Subcutaneous abdominal adipose tissue (tissue), 5 donors: ENCODE measurements around the gene ERH.

ENCODE experiments used
- H3K27ac ChIP-seq: one replicate; pipeline ENCODE4 v1.7.0; 2013; ENCODE audit warnings: low read depth, mild to moderate bottlenecking, inconsistent platforms, low read length, moderate library complexity
- H3K27me3 ChIP-seq, 5 donors: one replicate each; pipeline ENCODE4 v1.7.0; 2013; ENCODE audit warnings: low read length in 5 of 5, inconsistent platforms in 1 of 5; ENCODE audit not compliant: control insufficient read depth in 5 of 5, insufficient read depth in 4 of 5
- H3K36me3 ChIP-seq, 5 donors: one replicate each; pipeline ENCODE4 v1.7.0; 2013; ENCODE audit warnings: low read length in 5 of 5; ENCODE audit not compliant: control insufficient read depth in 5 of 5, insufficient read depth in 5 of 5
- H3K4me1 ChIP-seq, 5 donors: one replicate each; pipeline ENCODE4 v1.7.0; 2013; ENCODE audit warnings: low read length in 5 of 5, mild to moderate bottlenecking in 3 of 5, moderate library complexity in 1 of 5; ENCODE audit not compliant: control insufficient read depth in 5 of 5, insufficient read depth in 5 of 5
- H3K4me3 ChIP-seq, 5 donors: one replicate each; pipeline ENCODE4 v1.7.0; 2013; ENCODE audit warnings: low read length in 5 of 5, low read depth in 1 of 5
- H3K9ac ChIP-seq, 5 donors: one replicate each; pipeline ENCODE4 v1.7.0; 2013; ENCODE audit warnings: low read length in 5 of 5, mild to moderate bottlenecking in 4 of 5, moderate library complexity in 3 of 5
- H3K9me3 ChIP-seq, 5 donors: one replicate each; pipeline ENCODE4 v1.7.0; 2013; ENCODE audit warnings: low read length in 5 of 5; ENCODE audit not compliant: control insufficient read depth in 5 of 5
- donor health status: healthy.
- donor health status: healthy.
- donor health status: healthy.
- donor health status: healthy.
- donor health status: healthy.

Gene ERH

GRCh38 chr14:69337984-69338383 lies 60.1 kb downstream of the ERH start:
- H3K27ac ChIP-seq = no peak overlapping the region
- H3K27me3 ChIP-seq = peaks cover 0 to 4% (median 1%) of the 10 kb centered on the region in 5 donors
- H3K4me1 ChIP-seq = no peaks in the 10 kb centered on the region
- H3K9me3 ChIP-seq = no peaks in the 10 kb centered on the region
- H3K36me3 ChIP-seq = peaks cover 0 to 3% (median 0%) of the 10 kb centered on the region in 5 donors
- H3K4me3 ChIP-seq = no peak overlapping the region
- no peak overlapping the region for H3K9ac ChIP-seq

GRCh38 chr14:69335371-69335771 lies 62.7 kb downstream of the ERH start:
- Histone ChIP-seq H3K36me3 (peaks cover 0 to 3% (median 0%) of the 10 kb centered on the region in 5 donors), H3K27ac (no peak overlapping the region), H3K9me3 (no peaks in the 10 kb centered on the region), H3K4me1 (no peaks in the 10 kb centered on the region), H3K9ac (no peak overlapping the region), H3K27me3 (peaks cover 0 to 4% (median 0%) of the 10 kb centered on the region in 5 donors), H3K4me3 (no peak overlapping the region)

- Histone ChIP-seq H3K36me3 (peaks cover 0 to 2% (median 0%) of the 10 kb centered on the region in 5 donors), H3K27me3 (peaks cover 0 to 4% (median 0%) of the 10 kb centered on the region in 5 donors), H3K9me3 (no peaks in the 10 kb centered on the region), H3K4me3 (no peak overlapping the region), H3K4me1 (no peaks in the 10 kb centered on the region), H3K27ac (no peak overlapping the region), H3K9ac (no peak overlapping the region)
Observed at GRCh38 chr14:69334576-69334975, 63.5 kb downstream of the ERH start.

GRCh38 chr14:69333791-69334337 lies 64.2 kb downstream of the ERH start:
- no peak overlapping the region for H3K27ac ChIP-seq
- no peaks in the 10 kb centered on the region for H3K36me3 ChIP-seq
- H3K9ac ChIP-seq = no peak overlapping the region

GRCh38 chr14:69332782-69333395 lies 65.2 kb downstream of the ERH start:
- Histone ChIP-seq H3K27me3 (peaks cover 0 to 4% (median 0%) of the 10 kb centered on the region in 5 donors), H3K36me3 (peaks cover 0 to 3% (median 0%) of the 10 kb centered on the region in 5 donors), H3K4me3 (no peak overlapping the region), H3K27ac (no peak overlapping the region), H3K9ac (no peak overlapping the region), H3K4me1 (no peaks in the 10 kb centered on the region), H3K9me3 (no peaks in the 10 kb centered on the region)

More at GRCh38 chr14:69333791-69334337, 64.2 kb downstream of the ERH start:
- H3K4me1 ChIP-seq = no peaks in the 10 kb centered on the region
- H3K9me3 ChIP-seq = no peaks in the 10 kb centered on the region
- H3K27me3 ChIP-seq = peaks cover 0 to 4% (median 0%) of the 10 kb centered on the region in 5 donors
- H3K4me3 ChIP-seq = no peak overlapping the region

GRCh38 chr14:69331206-69331605 lies 66.9 kb downstream of the ERH start:
- Histone ChIP-seq H3K9me3 (no peaks in the 10 kb centered on the region), H3K9ac (no peak overlapping the region), H3K4me3 (no peak overlapping the region), H3K27ac (no peak overlapping the region), H3K36me3 (peaks cover 0 to 7% (median 2%) of the 10 kb centered on the region in 5 donors), H3K27me3 (peaks cover 0 to 5% (median 0%) of the 10 kb centered on the region in 5 donors), H3K4me1 (no peaks in the 10 kb centered on the region)
